ENCODE measurements around the gene PCGF5.

The PCGF5 gene

GRCh38 chr10:91312382-91312733, 91.9 kb downstream of the PCGF5 start:
- TF ChIP-seq REST (IDR thresholded peaks at IDR 0.05; ENCODE audit: insufficient read depth in 1 of 2, low read depth in 2 of 2, low read length in 2 of 2) (no peak), SIN3A (IDR thresholded peaks at IDR 0.05; ENCODE audit: borderline replicate concordance, insufficient read depth, low read length) (no peak), FOXP2 (optimal IDR thresholded peaks at IDR 0.05; ENCODE audit: borderline replicate concordance, extremely low read depth, extremely low read length, insufficient read depth) (no peak), TAF1 (IDR thresholded peaks at IDR 0.05; ENCODE audit: borderline replicate concordance, insufficient read depth, low read length) (no peak), POLR2AphosphoS5 (IDR thresholded peaks at IDR 0.05; ENCODE audit: low read depth, low read length) (no peak)

- TF ChIP-seq FOXP2 (optimal IDR thresholded peaks at IDR 0.05; ENCODE audit: borderline replicate concordance, extremely low read depth, extremely low read length, insufficient read depth): peak; percentile 28
- no peak for TF ChIP-seq SIN3A (IDR thresholded peaks at IDR 0.05; ENCODE audit: borderline replicate concordance, insufficient read depth, low read length)
Measured at GRCh38 chr10:91313796-91314485, 93.5 kb downstream of the PCGF5 start.

- TF ChIP-seq FOXP2 (optimal IDR thresholded peaks at IDR 0.05; ENCODE audit: borderline replicate concordance, extremely low read depth, extremely low read length, insufficient read depth): no peak
- TF ChIP-seq TAF1 (IDR thresholded peaks at IDR 0.05; ENCODE audit: borderline replicate concordance, insufficient read depth, low read length): no peak
- TF ChIP-seq REST (IDR thresholded peaks at IDR 0.05; ENCODE audit: insufficient read depth in 1 of 2, low read depth in 2 of 2, low read length in 2 of 2): no peak
- no peak for TF ChIP-seq POLR2AphosphoS5 (IDR thresholded peaks at IDR 0.05; ENCODE audit: low read depth, low read length)
- TF ChIP-seq SIN3A (IDR thresholded peaks at IDR 0.05; ENCODE audit: borderline replicate concordance, insufficient read depth, low read length): no peak
Measured at GRCh38 chr10:91316486-91316885, 96.0 kb downstream of the PCGF5 start.

- TF ChIP-seq TAF1 (IDR thresholded peaks at IDR 0.05; ENCODE audit: borderline replicate concordance, insufficient read depth, low read length) (no peak), POLR2AphosphoS5 (IDR thresholded peaks at IDR 0.05; ENCODE audit: low read depth, low read length) (no peak), SIN3A (IDR thresholded peaks at IDR 0.05; ENCODE audit: borderline replicate concordance, insufficient read depth, low read length) (no peak), FOXP2 (optimal IDR thresholded peaks at IDR 0.05; ENCODE audit: borderline replicate concordance, extremely low read depth, extremely low read length, insufficient read depth) (no peak), REST (IDR thresholded peaks at IDR 0.05; ENCODE audit: insufficient read depth in 1 of 2, low read depth in 2 of 2, low read length in 2 of 2) (no peak)
Measured at GRCh38 chr10:91317541-91317940, 97.1 kb downstream of the PCGF5 start.

GRCh38 chr10:91319336-91319735, 98.9 kb downstream of the PCGF5 start:
- TF ChIP-seq REST (IDR thresholded peaks at IDR 0.05; ENCODE audit: insufficient read depth in 1 of 2, low read depth in 2 of 2, low read length in 2 of 2) (no peak), SIN3A (IDR thresholded peaks at IDR 0.05; ENCODE audit: borderline replicate concordance, insufficient read depth, low read length) (no peak), POLR2AphosphoS5 (IDR thresholded peaks at IDR 0.05; ENCODE audit: low read depth, low read length) (no peak), TAF1 (IDR thresholded peaks at IDR 0.05; ENCODE audit: borderline replicate concordance, insufficient read depth, low read length) (no peak), FOXP2 (optimal IDR thresholded peaks at IDR 0.05; ENCODE audit: borderline replicate concordance, extremely low read depth, extremely low read length, insufficient read depth) (no peak)

Measured in PFSK-1 (cell line).